ENCODE results near the gene CHKB.
"Not testable (repeated sequence)": the region's sequence is repeated elsewhere in the genome, so short reads cannot be mapped to it uniquely, and the experiment has no call there.

Gene CHKB

DNA sequence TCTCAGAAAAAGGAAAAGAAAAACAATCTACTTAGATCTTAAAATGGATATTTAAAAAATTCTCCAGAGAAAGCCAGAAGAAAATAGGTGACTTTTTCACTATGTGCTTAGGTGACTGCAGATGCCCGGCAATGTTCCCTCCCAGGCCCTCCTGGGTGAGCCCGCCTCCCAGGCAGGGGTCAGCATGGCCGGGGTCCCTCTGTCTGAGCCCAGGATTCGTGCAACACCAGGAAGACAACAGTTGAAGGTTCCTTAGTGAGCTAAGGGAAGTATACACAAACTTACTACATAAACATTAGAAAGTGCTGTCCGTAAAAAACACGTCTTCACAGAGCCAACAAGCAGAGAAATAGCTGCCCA is 29.5 kb upstream of the CHKB start:
- no peak for DNase-seq

- no peak for DNase-seq
These were observed 28.9 kb upstream of the CHKB start for GRCh38 chr22:50611341-50612060.

DNA sequence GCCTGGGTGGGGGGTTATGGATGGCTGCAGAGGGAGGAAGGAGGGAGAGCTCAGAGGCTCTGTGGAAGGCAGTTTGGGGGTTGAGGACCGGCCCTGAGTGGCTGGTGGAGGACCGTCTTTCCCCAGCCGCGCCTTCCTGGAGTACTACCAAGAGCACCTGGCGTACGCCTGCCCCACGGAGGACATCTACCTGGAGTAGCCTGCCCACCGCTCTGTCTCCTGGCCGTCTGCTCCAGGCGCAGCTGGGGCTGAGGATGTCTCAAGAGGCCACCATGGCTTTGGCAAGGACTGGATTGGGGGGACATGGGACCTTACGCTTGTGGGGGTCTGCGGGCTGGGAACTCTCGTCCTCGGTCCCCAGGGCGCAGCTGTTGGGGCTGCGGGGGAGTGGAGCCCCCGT is 27.9 kb upstream of the CHKB start:
- DNase-seq, result no peak

DNA sequence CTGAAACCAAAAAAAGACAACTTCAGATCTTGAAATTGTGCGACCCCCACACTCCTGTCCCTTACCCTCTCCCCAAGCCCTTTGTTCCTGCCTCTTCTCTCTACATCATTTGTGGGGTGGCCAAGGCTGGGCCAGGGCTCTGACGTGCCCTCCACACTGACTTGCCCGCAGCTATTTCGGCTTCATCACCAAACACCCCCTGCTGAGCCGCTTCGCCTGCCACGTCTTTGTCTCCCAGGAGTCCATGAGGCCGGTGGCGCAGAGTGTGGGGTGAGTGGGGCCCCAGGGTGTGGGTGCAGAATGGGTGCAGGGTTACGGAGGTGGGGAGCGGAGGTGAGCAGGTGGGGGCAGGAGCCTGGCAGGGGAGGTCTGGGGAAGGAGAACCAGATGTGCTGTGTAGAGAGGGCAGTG is 27.4 kb upstream of the CHKB start:
- no peak for DNase-seq

GRCh38 chr22:50609599-50609998 is 26.9 kb upstream of the CHKB start:
- no peak for DNase-seq

DNA sequence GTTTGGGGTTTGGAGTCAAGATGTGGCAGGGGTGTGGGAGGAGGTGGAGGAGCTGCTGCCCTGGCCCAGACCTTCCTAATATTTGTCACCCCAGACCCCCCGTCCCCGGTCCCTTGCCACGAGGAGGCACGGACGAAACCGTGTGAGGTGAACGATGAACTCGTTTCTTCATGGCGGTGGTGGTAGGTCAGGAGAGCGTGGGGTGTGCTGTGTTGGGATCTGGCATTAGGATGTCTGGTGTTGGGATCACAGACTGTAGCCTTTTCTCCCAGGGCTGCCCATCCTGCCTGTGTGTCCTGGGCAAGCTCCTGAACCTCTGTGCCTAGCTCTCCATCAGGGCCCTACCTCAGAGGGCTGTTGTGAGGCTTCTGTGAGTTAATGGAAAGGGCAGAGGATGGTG is 26.3 kb upstream of the CHKB start:
- DNase-seq, result no peak

GRCh38 chr22:50608058-50608840 is 25.6 kb upstream of the CHKB start:
- not testable (repeated sequence) for DNase-seq

- DNase-seq, result no peak
These were observed 25.0 kb upstream of the CHKB start for GRCh38 chr22:50607659-50608020.

GRCh38 chr22:50606946-50607658 is 24.5 kb upstream of the CHKB start:
- DNase-seq, result no peak

- DNase-seq, result no peak
These were observed 23.7 kb upstream of the CHKB start for GRCh38 chr22:50606165-50606945.

GRCh38 chr22:50605613-50606074 is 23.0 kb upstream of the CHKB start:
- no peak for DNase-seq

DNA sequence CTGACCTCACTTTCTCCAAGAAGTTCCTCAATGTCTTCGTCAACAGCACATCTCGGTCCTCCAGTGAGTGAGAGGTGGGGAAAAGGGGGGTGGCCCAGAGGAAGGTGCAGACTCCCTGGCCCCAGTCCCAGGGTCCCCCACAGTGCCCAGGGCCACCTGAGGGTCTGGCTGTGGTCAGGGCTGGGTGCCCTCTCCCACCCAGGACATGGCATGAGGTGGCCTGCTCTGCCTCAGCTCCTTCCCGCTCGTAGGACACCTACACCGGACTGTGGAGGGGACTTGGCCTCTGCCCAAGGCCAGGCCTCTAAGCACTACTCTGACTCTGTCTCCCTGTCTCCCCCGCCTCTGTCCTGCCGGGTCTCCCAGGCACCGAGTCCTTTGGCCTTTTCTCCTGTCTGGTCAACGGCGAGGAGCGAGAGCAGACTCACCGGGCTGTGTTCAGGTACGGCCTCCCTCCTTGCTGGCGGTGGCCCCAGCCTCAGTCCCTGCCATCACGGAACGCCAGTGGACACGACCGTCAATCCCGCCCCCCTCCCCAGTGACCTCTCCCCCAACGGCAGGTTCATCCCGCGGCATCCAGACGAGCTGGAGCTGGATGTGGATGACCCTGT is 22.5 kb upstream of the CHKB start:
- DNase-seq, result no peak

DNA sequence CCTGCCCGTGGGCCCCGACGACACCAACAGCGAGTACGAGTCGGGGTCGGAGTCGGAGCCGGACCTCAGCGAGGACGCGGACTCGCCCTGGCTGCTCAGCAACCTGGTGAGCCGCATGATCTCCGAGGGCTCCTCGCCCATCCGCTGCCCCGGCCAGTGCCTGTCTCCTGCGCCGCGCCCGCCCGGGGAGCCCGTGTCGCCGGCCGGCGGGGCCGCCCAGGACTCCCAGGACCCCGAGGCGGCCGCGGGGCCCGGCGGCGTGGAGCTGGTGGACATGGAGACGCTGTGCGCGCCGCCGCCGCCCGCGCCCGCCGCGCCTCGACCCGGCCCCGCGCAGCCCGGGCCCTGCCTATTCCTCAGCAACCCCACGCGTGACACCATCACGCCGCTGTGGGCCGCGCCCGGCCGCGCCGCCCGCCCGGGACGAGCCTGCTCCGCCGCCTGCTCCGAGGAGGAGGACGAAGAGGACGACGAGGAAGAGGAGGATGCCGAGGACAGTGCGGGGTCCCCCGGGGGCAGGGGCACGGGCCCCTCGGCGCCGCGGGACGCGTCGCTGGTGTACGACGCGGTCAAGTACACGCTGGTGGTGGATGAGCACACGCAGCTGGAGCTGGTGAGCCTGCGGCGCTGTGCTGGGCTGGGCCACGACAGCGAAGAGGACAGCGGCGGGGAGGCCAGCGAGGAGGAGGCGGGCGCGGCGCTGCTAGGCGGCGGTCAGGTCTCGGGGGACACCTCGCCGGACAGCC is 21.8 kb upstream of the CHKB start:
- no peak for DNase-seq

DNA sequence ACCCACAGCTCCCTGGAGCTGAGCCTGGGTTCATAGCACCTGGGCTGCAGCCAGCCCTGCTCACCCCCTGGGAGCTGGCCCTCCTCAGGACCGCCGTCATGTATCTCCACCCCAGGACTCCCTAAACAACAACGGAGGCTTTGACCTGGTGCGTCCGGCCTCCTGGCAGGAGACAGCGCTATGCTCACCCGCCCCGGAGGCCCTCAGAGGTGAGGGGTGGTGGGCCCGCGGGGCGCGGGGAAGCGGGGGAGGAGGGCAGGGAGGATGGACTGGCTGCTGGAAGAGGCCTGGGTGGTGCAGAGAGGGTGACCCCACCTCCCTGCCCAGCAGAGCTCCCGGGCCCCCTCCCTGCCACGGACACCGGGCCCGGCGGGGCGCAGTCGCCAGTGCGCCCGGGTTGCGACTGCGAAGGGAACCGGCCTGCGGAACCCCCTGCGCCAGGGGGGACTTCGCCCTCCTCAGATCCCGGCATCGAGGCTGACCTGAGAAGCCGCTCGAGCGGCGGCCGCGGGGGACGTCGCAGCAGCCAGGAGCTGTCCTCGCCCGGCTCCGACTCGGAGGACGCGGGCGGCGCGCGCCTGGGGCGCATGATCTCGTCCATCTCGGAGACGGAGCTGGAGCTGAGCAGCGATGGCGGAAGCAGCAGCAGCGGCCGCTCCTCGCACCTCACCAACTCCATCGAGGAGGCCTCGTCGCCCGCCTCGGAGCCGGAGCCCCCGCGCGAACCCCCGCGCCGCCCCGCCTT is 21.0 kb upstream of the CHKB start:
- peak in 1 of 5 experiments; percentile 23 for DNase-seq

DNA sequence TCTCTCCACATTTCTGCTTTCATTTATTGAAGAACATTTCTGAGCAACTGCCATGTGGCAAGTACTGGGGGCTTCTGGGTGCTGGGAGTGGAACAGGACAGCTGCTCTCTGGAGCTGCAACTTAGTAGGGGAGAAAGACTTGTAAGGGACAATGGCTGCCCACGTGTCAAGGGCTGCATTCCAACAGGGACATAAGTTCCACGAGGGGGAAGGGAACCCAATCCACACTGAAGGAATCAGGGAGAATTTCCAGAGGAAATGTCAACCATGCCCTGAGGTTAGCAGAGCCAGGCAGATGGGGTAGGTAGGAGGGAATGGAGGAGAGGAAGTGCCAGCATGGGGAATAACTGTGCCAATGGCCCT is 19.7 kb upstream of the CHKB start:
- no peak for DNase-seq

- no peak for DNase-seq
These were observed 19.2 kb upstream of the CHKB start for GRCh38 chr22:50601669-50602337.

DNA sequence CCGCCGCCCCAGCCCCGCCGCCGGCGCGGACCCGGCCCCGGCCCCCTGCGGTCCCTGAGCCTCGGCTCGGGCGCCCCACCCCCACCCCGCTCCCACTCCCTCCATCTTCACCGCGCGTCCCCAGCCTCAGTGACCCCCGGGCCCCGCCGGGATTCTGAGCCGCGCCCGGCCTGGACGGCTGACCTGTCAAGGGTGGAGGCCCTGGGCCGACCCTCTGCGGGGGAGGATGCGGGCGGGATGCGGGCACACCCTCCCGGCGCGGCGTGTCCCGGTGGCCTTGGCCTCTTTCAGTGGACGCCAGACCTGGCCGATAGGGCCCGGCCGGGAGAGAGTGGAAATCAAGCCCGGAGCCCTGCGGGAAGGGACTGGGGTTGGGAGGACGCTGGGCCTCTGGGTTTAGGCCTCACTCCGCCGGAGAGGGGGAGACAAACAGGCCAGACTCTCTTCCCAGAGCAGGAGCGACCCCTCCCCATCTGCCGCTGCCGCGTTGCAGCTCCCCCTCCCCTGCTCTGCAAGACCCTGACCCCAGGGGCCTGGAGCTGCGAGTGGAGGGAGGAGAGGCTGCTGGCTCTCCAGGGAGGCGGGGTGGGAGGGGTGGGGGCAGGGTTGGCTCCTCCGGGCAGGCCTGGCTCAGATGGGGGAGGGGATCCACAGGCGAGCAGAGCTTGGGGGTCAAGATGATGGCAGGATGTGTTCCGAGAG is 18.5 kb upstream of the CHKB start:
- no peak for DNase-seq

DNA sequence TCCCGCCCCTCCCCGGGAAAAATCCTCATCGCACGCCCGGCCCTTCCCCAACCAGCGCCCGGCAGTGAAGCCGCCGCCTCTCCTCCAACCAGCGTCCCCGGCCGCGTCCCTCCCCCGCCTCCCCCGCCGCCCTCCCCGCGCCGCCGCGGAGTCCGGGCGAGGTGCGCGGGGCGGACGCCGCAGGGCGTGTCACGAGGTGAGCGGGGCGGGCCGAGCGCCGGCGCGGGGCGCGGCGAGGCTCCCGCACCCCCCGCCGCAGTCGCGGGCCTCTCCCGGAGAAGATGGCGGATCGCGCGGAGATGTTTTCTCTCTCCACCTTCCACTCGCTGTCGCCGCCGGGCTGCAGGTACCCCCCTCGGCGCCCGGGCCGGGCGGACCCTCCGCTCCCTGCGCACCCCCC is 17.9 kb upstream of the CHKB start, which contains the start of gene MAPK8IP2:
Gene MAPK8IP2, plus strand, starts transcription at position 256 of the 400 bp plus-strand sequence. Its CDS starts 26 bp downstream, at position 282.
- DNase-seq, result no peak

DNA sequence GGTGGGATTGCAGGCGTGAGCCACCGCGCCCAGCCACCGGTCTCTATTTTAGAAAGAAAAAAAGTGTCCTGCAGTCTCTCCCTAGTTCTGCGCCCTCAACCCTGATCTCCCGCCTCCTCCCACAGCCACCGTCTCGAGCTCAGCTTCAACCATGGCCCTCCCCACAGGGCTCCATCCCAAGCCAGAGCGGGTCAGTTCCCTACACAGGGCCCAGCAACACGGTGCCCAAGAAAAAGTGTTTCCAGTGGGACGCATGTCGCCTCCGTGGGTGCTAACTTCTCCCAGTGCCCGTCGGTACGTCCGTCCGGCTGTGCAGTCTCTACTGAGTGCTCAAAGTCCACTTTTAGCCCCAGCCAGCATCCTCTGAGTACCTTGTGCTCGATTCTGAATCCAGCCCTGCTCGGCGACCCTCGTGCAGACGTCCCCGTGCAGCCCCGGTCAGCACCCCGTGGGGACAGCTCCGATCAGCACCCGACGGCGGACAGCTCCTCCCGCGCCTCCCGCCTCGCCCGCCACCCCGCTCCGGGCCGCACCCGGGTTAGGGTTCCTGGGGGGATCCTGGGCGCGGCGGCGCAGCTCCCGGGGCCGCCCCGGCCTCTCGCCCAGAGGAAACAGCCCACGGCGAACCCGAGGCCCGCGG is 17.3 kb upstream of the CHKB start:
- DNase-seq, result peak; percentile 30 to 53 (median 38)

Measured in T-helper 2 cell (primary cell).